GM12864 (cell line): ENCODE data around the gene ADAT3.
A peak's percentile ranks its signal among the peaks of the same experiment; 100 is the strongest.

Experiments used
- DNase-seq: peaks from one replicate; pipeline ENCODE4 v3.0.0-alpha.2; 2011; ENCODE audit warnings: low read depth
- H3K4me3 ChIP-seq: 2 replicates; pipeline ENCODE4 v1.5.1; 2011; ENCODE audit warnings: mild to moderate bottlenecking, low read depth, low read length, control low read depth
- CTCF ChIP-seq: IDR thresholded peaks from 2 replicates; pipeline ENCODE4 v1.5.1; 2011; ENCODE audit warnings: low read depth, mild to moderate bottlenecking, moderate library complexity, low read length, control low read depth, inconsistent platforms; ENCODE audit errors: missing control alignments

Gene ADAT3

GRCh38 chr19:1859331-1859781, 45.8 kb upstream of the ADAT3 start:
- no peak overlapping the region for H3K4me3 ChIP-seq
- DNase-seq: no peak
- TF ChIP-seq CTCF: no peak

- DNase-seq: no peak
Observed at GRCh38 chr19:1860042-1860775, 45.0 kb upstream of the ADAT3 start.

GRCh38 chr19:1860821-1861598, 44.2 kb upstream of the ADAT3 start:
- no peak for DNase-seq
- TF ChIP-seq CTCF: no peak
- H3K4me3 ChIP-seq: peak overlapping the region; percentile 81

More at GRCh38 chr19:1860042-1860775, 45.0 kb upstream of the ADAT3 start:
- peak overlapping the region; percentile 81 for H3K4me3 ChIP-seq
- TF ChIP-seq CTCF: no peak

GRCh38 chr19:1861599-1862031, 43.6 kb upstream of the ADAT3 start:
- DNase-seq: no peak
- H3K4me3 ChIP-seq: peak overlapping the region; percentile 81
- TF ChIP-seq CTCF: no peak

GRCh38 chr19:1862068-1862423, 43.2 kb upstream of the ADAT3 start:
- DNase-seq: no peak
- TF ChIP-seq CTCF: no peak
- H3K4me3 ChIP-seq: peak overlapping the region; percentile 81

- no peak for TF ChIP-seq CTCF
- no peak for DNase-seq
- peak overlapping the region; percentile 81 for H3K4me3 ChIP-seq
Observed at GRCh38 chr19:1862424-1863327, 42.5 kb upstream of the ADAT3 start.
